GM12874 (cell line): ENCODE measurements around the gene TGM3.

Experiments used
- TF ChIP-seq, protein P1 (sequence below): IDR thresholded peaks from 2 replicates; pipeline ENCODE4 v1.5.1; 2011; ENCODE audit warnings: low read depth, mild to moderate bottlenecking, control low read depth, low read length, moderate library complexity; ENCODE audit not compliant: insufficient read depth

TGM3 gene

DNA sequence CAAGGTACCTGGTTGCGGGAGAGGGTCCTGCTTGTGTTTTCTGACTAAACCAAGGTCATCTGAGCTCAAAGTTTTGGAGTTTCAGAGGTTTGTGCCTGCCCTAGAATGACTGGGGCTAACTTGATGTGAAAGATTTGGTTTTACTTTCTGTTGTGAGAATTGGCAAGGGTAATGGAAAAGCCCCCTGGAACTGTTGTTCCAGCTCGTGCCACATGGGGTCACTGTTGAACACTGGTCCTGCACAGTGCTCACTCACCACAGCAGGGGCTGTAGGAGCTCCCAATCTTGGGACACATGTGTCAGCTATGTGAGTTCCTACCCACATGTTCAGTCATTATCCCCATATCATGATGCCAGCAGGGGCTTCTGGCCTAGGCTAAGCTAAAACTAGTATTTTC is 91.4 kb downstream of the TGM3 start:
- TF ChIP-seq, protein P1, sequence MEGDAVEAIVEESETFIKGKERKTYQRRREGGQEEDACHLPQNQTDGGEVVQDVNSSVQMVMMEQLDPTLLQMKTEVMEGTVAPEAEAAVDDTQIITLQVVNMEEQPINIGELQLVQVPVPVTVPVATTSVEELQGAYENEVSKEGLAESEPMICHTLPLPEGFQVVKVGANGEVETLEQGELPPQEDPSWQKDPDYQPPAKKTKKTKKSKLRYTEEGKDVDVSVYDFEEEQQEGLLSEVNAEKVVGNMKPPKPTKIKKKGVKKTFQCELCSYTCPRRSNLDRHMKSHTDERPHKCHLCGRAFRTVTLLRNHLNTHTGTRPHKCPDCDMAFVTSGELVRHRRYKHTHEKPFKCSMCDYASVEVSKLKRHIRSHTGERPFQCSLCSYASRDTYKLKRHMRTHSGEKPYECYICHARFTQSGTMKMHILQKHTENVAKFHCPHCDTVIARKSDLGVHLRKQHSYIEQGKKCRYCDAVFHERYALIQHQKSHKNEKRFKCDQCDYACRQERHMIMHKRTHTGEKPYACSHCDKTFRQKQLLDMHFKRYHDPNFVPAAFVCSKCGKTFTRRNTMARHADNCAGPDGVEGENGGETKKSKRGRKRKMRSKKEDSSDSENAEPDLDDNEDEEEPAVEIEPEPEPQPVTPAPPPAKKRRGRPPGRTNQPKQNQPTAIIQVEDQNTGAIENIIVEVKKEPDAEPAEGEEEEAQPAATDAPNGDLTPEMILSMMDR = peak; percentile 50; the same call in 1 of the 2 replicates

DNA sequence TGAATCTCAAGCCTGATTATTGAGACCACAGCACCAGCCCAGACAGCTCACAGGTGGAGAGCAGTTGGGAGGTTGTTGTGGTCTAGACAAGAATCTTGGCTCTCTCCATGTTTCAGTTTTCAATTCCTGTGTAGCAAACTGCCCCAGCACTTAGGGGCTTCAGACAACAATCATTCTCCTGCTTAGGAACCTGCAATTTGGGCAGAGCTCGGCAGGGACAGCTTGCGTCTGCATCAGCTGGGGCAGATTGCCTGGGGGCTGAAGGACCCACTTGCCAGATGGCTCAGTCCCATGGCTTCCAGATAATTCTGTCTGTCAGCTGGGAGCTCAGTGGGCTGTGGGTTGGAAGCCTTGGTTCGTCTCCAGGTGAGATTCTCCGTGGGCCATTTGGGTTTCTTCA is 91.8 kb downstream of the TGM3 start:
- TF ChIP-seq, protein P1 = no peak
